Uterus (tissue), 4 donors: ENCODE results near the gene WDR87. TPM values are rescaled to one million over a fixed set of nuclear protein-coding genes. Genes with fewer than 3 reads are reported as not detected.

Experiments used
- DNase-seq, 2 donors: peaks; one replicate each; pipeline ENCODE4 v3.0.0-alpha.2; 2019 to 2020
- H3K27ac ChIP-seq, 2 donors: fragments of 200-600 bp; sonication (generic); 1 replicate in 1 of 2; 2 replicates in 1 of 2; pipeline ENCODE4 v1.5.1; 2016 to 2018
- H3K27me3 ChIP-seq, 2 donors: fragments of 200-600 bp; sonication (generic); one replicate each; pipeline ENCODE4 v1.5.1; 2018 to 2019; ENCODE audit warnings: control low read depth in 1 of 2
- H3K36me3 ChIP-seq, 2 donors: fragments of 200-600 bp; sonication (generic); one replicate each; pipeline ENCODE4 v1.5.1; 2019; ENCODE audit warnings: control low read depth in 1 of 2
- H3K4me1 ChIP-seq, 2 donors: fragments of 200-600 bp; sonication (generic); one replicate each; pipeline ENCODE4 v1.5.1; 2018 to 2019; ENCODE audit warnings: control low read depth in 1 of 2
- H3K4me3 ChIP-seq, 2 donors: fragments of 200-600 bp; sonication (generic); 1 replicate in 1 of 2; 2 replicates in 1 of 2; pipeline ENCODE4 v1.5.1; 2018 to 2019; ENCODE audit warnings: mild to moderate bottlenecking in 1 of 2
- H3K9me3 ChIP-seq, 2 donors: fragments of 200-600 bp; sonication (generic); one replicate each; pipeline ENCODE4 v1.5.1; 2019; ENCODE audit warnings: control low read depth in 1 of 2
- POLR2A ChIP-seq, 2 donors: fragments of 450-650 bp; IDR thresholded peaks; one replicate each; pipeline ENCODE4 v1.6.1; 2016; ENCODE audit warnings: antibody characterized with exemption in 2 of 2, mild to moderate bottlenecking in 1 of 2, moderate library complexity in 1 of 2
- intact Hi-C: fragments of 100-400 bp; cut with DNase I; formaldehyde crosslinking; loops from one replicate; pipeline ENCODE4 v1.15.1; 2023; ENCODE audit warnings: low total_unique reads
- total RNA-seq, 4 donors: library from RNA; depleted of rRNA in 3 of 4; stranded (reverse); fragments of >200 nt in 3 of 4; gene quantifications; one replicate each; pipeline versions ENCODE4 v1.1.0 to v1.2.4, GENCODE V29; 2014 to 2023
- TF ChIP-seq, protein P1 (sequence below), 4 experiments: fragments of 200-600 bp in 2 of 4; fragments of 450-650 bp in 2 of 4; sonication (generic) in 2 of 4; IDR thresholded peaks; one replicate each; pipeline ENCODE4 v1.5.1; 2016 to 2019; ENCODE audit warnings: antibody characterized with exemption in 4 of 4, mild to moderate bottlenecking in 2 of 4, moderate library complexity in 1 of 4
- donor health status: DM: yes; HTN: yes; CAD: no.

Gene WDR87
- total RNA-seq, 4 donors from 2014 or later: not detected

- H3K9me3 ChIP-seq: no peaks in the 10 kb centered on the region
- no peaks in the 10 kb centered on the region for H3K4me1 ChIP-seq
- H3K36me3 ChIP-seq: no peaks in the 10 kb centered on the region
- H3K27ac ChIP-seq: no peak overlapping the region
- H3K27me3 ChIP-seq: no peaks in the 10 kb centered on the region
- intact Hi-C loops: no loop called here
- TF ChIP-seq, protein P1, sequence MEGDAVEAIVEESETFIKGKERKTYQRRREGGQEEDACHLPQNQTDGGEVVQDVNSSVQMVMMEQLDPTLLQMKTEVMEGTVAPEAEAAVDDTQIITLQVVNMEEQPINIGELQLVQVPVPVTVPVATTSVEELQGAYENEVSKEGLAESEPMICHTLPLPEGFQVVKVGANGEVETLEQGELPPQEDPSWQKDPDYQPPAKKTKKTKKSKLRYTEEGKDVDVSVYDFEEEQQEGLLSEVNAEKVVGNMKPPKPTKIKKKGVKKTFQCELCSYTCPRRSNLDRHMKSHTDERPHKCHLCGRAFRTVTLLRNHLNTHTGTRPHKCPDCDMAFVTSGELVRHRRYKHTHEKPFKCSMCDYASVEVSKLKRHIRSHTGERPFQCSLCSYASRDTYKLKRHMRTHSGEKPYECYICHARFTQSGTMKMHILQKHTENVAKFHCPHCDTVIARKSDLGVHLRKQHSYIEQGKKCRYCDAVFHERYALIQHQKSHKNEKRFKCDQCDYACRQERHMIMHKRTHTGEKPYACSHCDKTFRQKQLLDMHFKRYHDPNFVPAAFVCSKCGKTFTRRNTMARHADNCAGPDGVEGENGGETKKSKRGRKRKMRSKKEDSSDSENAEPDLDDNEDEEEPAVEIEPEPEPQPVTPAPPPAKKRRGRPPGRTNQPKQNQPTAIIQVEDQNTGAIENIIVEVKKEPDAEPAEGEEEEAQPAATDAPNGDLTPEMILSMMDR (IDR thresholded peaks at IDR 0.05): no peak
- no peak for TF ChIP-seq POLR2A (IDR thresholded peaks at IDR 0.05)
- no peak for DNase-seq
- H3K4me3 ChIP-seq: peak overlapping the region; percentile 72 to 76
These were observed 1.5 kb upstream of the WDR87 start for GRCh38 chr19:37907735-37908455.

DNA sequence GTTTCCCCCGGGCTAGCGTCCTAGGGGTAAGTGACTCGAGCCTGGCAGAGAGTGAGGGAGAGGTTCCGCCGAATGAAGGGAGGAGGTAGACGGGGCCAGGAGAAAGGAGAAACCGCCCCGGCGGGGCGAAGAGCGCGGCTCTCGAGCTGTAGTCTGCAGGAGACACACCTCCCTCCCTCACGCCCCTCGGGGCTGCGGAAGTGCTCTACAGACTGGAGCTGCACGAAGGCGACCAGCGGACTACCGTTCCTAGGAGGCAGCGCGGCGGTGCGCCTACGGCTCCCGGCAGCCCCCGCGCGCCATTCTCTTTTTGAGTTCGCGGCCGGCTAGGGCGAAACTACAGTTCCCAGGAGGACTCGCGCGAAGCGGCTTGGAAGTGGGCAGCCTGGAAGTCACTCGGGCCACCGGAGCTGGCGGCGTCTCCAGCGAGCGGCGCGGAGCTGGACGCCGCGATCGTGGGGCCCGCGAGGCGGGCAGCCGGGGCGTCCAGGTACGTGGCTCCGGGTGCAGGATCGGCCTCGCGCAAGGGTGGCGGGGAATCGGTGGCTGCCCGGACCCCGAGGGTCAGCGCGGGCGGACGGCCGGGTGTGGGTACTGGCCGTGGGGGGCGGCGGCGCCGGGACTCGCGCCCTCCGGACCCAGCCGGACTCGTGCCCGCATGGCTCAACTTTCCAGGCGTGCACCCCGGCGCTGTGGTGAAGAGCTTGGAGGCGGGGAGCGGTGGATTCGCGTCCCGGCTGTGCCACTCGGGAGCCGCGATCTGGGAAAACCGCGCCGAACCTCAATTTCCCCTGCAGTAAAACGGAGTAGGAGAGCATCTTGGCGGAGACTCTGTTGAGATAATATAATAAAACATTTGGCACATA lies 708 bp upstream of the WDR87 start, which contains the start of gene SIPA1L3:
Gene SIPA1L3 (plus strand): TSS at position 340 of the 866 bp plus-strand sequence. CDS start 174,358 bp downstream, outside the sequence.
- peak; percentile 90 to 93 for DNase-seq
- Histone ChIP-seq H3K27ac (peak within 1 kb of the TSS; percentile 55 to 56), H3K36me3 (no peaks in the 10 kb centered on the region), H3K27me3 (no peaks in the 10 kb centered on the region), H3K4me1 (no peaks in the 10 kb centered on the region), H3K9me3 (no peaks in the 10 kb centered on the region), H3K4me3 (peak within 1 kb of the TSS; percentile 72 to 76)
- TF ChIP-seq, protein P1 (IDR thresholded peaks at IDR 0.05): peak in 1 of 4 experiments; percentile 31
- peak; percentile 62 to 64 for TF ChIP-seq POLR2A (IDR thresholded peaks at IDR 0.05)
- intact Hi-C loops: no loop called here

DNA sequence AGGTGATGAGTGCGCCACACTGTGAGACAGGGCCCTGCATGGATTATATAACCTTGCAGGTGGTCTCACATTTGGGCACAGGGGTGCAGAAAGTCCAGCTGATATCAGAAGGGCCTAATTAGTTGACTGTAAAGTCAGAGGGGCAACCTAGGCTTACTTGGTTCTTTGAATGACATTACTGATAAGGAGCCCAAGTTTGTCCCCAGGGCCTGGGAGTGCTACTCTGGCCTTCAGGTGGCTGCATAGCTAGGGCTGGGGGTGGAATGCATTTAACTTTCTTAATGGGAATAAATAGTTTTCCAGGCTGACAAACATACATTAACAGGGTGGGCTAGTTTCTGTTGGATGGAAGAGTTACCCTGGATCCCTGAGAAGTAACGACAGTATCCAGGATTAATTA lies 3.3 kb downstream of the WDR87 start:
- Histone ChIP-seq H3K4me1 (no peaks in the 10 kb centered on the region), H3K9me3 (no peaks in the 10 kb centered on the region), H3K4me3 (no peak overlapping the region), H3K27me3 (no peaks in the 10 kb centered on the region), H3K36me3 (no peaks in the 10 kb centered on the region), H3K27ac (no peak overlapping the region)
- DNase-seq: no peak
- intact Hi-C loops: no loop called here
- TF ChIP-seq, protein P1 (IDR thresholded peaks at IDR 0.05): no peak
- TF ChIP-seq POLR2A (IDR thresholded peaks at IDR 0.05): no peak

GRCh38 chr19:37902668-37903067 lies 3.7 kb downstream of the WDR87 start:
- no peaks in the 10 kb centered on the region for H3K4me1 ChIP-seq
- peak; percentile 46 to 54 for DNase-seq

More at GRCh38 chr19:37902668-37903067, 3.7 kb downstream of the WDR87 start:
- H3K27me3 ChIP-seq: no peaks in the 10 kb centered on the region
- no peak overlapping the region for H3K4me3 ChIP-seq
- H3K27ac ChIP-seq: no peak overlapping the region
- no peaks in the 10 kb centered on the region for H3K9me3 ChIP-seq
- intact Hi-C loops: no loop called here
- TF ChIP-seq POLR2A (IDR thresholded peaks at IDR 0.05): no peak
- TF ChIP-seq, protein P1 (IDR thresholded peaks at IDR 0.05): peak; percentile 38 to 67 (median 54)
- H3K36me3 ChIP-seq: no peaks in the 10 kb centered on the region
